NCI-H1048 (cell line): ENCODE data around the gene QSOX1.
A peak's percentile ranks its signal among the peaks of the same experiment; 100 is the strongest.

Experiments used
- DNase-seq: peaks from one replicate; lab custom pipeline; 2025; lab: John Stamatoyannopoulos, UW

QSOX1 gene

DNA sequence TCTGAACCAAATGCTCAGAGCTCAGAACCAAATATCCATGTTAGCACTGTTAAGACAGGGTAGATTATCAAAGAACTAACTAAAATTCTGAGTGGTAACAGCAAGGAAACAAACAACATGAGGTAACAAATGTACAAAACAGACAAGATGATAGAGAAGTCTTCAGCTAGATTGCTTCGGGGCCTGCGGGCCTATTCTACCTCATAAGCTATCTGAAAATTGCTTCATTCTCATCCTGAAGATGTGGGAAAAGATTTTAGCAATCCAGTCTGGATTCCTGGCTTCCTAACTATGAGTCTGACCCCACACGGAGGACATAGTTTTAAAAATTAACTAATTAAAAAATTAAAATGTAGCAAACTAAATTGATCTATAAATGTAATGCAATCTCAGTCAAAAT, 9.2 kb upstream of the QSOX1 start:
- no peak for DNase-seq

DNA sequence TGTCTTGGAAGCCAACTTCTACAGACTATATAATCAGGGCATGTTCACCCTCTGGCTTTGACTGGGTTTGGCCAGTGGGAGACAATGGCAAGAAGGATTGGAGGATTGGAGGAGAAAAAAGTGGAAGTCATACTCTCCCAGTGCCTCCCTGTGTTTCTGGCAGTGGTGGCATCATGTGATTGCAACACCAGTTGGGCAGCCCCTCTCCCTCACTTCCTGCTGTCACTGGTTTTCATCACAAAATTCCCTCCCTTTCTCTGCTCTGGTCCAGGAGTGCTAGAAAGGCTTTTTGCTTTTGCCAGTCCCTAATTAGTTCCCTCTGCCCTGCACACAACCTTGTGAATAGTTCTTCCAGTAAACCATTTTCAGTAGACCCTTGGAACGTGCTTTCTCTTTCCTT, 3.7 kb upstream of the QSOX1 start:
- DNase-seq, result no peak

DNA sequence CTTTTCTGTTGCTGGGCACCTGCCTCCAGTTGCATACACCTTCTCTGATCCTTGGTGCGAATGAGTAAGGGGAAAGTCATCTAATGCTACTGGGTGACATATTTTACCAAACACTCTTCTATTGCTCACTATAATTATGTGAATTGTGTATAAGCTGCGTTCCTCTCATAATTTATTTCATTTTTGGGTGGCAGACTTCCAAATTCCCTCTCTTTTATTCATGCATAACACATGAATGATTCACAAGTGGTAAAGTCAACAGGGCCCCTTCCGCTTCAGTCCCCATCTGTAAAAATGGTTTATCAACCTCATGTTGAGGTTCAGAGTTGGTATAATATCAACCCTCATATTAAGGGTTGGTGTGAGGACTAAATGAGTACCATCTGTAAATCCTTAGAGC, 3.2 kb upstream of the QSOX1 start:
- DNase-seq, result no peak

DNA sequence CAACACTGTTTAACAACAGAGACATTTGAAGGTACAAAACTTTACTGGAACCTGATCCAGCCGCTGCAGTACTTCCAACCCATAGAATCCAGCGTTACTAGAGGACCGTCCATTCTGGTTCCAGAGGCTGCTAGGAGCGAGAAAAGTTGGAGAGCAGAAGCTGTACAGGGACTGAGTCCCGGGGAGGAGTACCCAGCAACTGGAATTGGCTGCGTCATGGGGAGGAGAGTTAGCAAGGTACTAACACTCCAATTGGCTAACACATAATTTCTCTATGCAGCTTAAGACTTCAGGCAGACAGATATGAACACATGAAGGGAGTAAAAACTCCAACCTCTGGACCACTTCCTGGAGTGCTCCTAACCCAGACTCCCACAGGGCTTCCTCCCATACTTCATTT, 2.1 kb upstream of the QSOX1 start:
- DNase-seq, result no peak

DNA sequence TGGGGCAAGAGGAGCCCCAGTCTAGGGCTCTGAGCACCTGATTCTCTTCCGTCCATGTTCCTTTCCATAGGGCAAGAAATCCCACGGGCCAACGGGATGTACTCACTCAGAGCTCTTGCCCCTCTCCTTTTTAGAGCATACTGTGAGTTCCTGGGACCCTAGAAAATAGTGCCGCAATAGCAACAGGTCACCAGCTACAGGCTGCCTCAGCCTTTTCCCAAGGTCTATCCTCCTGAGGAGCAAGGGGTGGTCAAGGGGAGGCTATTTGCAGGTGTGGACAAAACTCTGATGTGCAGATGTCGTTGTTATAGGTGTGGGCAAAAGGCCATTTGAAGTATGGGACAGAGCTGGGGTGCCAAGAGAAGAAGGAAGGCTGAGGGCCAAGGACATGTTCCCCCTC, 1.6 kb upstream of the QSOX1 start:
- DNase-seq, result no peak

DNA sequence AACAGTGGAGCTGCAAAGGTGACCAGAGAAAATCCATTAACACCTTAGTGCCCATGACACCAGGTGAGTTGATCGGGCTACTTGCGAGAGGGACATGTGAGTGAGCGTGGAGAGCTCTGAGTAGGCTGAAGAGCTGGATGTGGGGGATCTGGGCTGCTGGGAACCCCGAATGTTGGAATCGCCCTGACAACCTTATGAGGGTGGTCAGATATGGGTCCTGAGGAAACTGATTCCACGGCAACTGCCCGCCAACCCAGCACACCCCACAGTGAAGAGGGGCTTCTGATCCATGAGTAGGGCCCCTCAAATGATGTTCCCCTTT, 705 bp upstream of the QSOX1 start:
- DNase-seq, result no peak

DNA sequence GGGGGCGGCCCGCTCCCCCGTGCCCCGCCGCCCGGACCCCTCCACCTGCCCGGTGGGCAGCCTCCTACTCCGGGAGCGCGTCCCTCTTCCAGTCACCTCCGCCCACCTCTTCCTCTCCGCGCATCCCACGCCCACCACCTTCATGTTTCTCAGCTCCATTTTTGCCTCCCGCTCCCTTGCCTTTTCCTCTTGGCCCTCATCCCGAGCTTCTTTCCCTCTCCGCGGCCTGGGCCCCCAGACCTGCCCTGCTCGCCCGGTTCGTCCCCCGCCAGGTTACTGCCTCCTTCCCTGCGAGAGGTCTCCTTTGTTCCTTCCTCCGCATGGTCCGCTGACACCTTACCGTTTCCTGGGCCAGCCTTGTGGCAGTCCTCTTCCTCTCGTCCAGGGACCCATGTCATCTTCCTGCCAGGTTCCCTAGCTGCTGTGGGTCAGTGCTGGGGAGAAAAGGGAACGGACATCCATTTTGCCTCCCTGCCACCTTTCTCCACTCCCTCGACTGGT, 563 bp downstream of the QSOX1 start:
- DNase-seq, result no peak

DNA sequence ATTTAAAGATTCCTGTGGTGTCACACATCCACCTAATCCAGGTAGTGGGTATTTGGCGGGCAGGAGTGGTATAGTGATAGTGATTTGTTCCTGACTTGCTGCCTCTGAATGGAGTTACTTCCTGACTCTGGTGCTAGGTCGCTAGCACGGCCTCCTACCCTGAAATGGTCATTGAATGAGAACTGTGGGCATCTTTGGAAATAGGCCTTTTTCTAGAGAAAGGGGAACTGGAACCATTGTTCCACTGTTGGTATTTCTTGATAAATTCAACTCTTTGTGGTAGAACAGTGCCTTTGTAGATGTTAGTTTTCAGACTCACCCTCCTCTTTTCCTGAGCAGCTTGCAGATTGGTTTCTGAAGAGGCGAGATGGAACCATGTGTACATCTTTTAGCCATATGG, 1.5 kb downstream of the QSOX1 start:
- DNase-seq, result no peak

DNA sequence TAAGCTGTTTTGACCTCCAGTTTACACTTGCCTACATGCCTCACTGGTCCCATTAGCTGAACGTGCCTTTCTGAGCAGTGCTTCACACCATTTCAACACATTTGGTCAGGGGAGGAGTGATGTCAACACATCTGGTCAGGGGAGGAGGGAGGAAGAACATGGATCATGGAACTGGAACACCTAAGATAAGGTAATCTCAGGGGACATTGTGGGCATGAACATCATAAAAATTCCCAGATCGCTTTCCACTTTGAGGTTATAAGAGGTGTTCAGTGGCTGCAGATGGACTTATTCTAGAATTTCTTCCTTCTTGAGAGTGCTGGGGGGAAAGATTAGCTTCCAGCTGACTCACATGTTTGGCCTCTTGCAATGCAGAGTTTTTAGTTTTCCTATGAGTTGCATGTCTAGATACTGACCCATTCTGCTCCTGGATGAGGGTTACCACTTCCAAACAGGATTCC, 2.0 kb downstream of the QSOX1 start:
- DNase-seq, result no peak

DNA sequence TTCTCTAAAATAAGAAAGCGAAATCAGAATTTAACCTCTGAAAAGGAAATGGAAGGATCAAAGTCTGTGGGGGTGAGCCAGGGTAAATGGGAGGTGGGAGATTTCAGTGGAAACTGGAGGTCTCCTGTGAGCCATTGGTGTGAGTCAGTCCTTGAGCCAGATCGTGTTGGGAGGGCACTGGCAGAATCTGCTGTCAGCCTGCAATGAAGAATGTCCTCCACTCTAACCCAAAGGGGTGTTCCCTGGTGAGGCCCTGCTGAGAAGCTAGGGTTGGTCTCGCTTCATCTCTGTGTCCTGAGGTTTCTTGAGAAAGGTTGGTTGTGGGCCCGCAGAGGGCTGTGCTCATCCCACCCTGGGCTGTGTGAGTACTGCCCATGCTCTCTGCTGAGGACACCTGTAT, 2.4 kb downstream of the QSOX1 start:
- DNase-seq, result no peak

DNA sequence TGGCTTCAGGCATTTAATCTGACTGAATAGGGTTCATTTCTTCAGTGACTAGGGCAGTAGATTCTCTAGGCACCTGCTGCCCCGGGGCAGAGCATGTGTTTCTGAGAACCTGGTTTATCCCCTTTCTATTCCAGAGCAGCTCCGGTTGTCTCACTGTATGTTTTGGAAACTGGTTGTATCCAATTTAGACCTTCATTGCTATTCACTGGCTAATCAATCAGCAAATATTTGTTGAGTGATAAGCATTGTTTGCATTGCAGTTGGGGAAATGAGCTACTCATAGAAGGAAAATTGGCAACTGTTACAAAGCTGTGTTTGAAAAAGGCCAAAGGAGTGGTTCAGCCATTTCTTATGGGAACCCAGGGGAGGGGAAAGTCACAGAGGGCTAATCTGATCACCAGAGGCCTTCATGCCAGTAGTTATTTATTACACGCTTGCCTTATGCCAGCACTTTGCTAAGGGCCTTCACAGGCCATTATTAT, 2.9 kb downstream of the QSOX1 start:
- no peak for DNase-seq

DNA sequence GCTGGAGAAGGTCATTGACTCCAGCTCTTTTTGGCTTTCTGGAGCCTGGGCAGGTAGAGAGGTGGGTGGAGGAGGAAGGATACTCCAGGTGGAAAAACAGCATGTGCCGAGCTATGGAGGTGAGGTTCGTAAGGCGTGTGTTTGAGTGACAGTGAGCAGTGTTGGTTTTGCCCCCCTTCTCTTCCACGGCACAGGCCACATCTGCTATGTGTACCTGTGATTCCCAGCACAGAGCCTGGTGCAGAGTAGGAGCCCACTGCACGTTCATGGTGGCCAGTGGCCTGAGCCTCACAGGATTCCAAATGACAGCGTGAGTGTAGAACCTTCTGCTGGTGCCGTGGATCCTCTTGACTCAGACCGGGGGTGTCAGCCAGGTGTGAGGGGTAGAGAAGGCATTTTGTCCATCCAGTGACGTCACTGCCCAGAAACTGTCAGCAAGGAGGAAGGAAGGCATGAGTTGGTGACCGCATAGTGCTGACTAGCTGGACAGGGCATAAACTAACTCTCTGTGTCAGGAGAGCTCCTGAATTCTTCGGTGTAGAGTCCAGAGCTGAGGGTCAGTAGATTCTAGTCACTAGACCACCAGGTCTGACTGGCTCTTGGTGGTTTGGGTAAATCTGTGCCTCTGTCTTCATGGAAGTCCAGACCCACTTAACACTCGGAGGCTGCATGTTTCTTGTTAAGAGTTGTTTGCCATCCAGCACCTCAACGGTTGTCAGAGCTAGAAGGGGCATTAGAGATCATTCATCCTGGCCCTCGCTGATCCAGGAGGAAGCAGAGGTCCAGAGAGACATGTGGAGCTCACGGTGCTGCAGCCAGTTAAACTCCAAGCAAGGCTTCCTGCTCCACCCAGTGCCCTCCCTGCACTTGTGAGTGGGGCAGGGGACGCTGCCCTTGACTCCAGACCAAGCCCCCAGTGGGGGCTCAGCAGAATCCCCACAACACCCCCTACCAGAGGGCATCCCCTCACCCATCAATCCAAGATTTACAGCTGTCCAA, 3.8 kb downstream of the QSOX1 start:
- no peak for DNase-seq

DNA sequence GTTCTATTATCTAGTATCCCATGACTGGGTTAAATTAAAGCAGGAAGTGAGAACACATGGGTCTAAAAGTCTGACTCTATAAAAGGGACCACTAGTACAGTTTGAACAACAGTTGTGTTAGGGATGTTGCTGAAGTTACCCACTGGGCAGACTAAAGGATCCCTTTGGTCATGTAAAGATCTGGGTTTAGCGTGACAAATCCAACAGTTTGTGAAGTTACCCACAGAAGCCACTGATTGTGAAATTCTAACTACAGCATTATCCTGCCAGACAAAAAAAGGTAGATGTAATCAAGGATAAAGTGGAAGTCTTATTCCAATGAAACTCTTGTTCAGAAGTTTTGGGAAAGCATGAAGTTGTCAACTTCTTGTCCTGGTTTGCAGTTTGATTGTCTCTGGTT, 5.7 kb downstream of the QSOX1 start:
- no peak for DNase-seq

DNA sequence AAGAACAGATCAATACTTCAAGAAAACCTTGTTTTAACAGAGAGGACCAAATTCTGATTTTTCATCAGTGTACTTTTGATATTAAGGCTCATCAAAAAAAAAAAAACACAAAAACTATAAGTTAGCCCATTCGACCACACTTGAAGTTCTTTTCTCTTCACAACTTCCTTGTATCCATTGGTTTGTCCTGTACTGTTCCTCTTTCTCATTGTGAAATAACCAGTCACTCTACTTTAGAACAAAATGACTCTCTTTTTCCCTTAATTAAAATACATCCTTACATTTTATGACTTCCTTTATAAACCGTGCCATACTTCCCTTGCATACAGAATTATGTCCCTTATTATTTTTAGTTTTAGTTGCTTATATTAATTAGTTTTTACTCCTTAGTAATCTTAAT, 8.4 kb downstream of the QSOX1 start:
- no peak for DNase-seq

DNA sequence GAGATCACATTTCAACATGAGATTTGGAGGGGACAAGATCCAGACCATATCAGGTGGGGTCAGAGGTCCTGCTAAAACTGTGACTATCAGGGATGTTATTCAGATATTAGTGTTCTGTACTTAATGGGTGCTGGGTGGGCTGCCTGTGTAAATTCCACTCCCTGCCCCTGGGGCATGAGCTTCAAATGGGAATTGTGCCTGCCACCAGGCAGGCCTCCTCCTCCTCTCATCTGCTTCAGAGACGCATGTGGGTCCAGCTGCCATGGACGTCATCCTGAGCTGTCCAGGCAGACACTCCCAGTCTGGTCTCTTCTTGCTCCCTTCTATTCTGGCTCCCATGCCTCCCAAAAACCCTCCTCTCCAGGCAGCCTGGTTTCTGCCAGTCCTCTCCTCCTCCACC, 10.4 kb downstream of the QSOX1 start:
- no peak for DNase-seq

DNA sequence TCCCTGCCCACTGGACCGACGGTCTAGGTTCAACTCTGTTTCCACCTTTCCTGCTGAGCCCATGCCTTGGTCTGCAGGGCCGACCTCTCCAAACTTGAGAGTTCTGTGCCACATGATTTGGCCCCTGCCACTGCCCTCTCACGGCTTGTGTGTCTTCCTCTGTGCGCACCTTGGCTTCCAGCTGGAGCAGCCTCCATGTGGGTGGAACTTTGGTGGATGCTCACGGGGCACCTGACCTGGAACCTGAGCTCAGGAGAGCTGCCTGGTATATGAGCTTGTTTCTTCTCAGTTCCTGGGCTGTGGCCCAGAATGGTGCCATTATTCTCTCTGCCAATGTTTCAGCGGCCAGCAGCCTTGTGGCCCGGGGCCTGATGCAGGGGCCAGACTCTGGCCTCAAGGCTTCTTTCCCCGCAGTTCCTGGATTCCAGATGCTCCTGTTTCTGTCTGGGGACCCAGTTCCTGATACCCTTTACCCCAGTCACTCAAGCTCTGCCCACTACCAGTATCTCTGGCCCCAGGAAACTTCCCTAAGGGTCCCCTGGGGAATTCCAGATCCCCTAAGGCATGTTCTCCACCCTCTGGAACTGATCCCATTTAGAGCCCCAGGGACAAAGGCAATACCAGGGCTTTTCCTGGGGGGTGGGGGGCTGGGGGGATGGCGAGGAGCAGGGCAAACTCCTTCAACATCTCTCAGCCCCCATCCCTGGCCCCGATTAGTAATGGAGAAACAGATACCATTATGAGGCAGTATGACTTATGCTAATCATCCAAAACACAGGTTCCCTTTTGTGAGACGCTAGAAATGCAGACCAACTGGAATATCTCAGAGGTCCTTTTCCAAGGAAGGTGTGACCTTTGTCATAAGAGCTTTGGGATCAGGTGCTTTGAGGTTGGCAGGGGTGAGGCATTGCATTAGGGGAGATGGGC, 11.1 kb downstream of the QSOX1 start:
- DNase-seq, result no peak

DNA sequence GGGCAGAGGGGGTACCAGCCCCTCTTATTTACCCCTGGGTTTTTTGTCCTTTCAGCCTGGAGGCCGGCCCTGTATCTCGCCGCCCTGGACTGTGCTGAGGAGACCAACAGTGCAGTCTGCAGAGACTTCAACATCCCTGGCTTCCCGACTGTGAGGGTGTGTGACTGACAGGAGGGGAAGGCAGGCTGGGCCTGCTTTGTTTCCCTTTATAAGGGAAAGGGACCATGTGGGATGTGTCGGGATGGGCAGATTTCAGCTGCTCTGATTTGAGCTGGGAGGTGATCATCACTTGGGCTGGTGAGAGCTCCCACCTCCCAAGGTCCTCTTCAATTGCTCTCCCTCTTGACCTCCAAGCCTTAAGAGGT, 11.7 kb downstream of the QSOX1 start:
- no peak for DNase-seq

DNA sequence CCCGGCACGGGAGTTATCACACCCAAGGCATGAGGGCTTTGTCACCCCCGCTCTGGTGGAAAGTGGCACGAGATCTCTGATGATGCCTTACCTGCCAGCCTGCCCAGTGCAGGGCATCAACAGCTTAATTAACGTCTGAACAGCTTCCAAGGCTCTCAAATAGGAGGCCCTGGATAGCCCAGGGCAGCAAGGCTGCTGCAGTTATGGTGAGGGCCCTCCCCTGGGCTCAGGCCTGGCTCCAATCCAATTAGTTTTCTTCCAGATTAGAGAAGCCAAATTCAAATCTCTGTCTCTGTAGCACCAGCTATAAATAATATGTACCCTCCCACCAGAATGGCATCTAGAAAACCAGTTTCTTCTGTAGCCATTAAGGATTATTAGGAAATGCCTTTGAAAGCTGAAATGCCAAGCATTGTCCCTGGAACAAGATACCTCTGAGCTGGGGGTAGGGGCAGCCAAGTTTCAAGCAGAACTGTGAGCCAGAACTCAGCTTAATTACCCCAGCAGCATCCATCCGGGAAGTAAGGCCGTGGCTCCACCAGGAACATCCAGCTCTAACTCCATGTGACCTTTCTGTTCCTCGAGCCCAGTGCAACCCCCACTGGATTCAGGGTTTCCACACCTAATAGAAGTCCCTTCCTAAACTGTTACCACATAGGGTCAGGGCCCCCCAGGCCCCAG, 12.5 kb downstream of the QSOX1 start:
- DNase-seq, result peak; percentile 60

DNA sequence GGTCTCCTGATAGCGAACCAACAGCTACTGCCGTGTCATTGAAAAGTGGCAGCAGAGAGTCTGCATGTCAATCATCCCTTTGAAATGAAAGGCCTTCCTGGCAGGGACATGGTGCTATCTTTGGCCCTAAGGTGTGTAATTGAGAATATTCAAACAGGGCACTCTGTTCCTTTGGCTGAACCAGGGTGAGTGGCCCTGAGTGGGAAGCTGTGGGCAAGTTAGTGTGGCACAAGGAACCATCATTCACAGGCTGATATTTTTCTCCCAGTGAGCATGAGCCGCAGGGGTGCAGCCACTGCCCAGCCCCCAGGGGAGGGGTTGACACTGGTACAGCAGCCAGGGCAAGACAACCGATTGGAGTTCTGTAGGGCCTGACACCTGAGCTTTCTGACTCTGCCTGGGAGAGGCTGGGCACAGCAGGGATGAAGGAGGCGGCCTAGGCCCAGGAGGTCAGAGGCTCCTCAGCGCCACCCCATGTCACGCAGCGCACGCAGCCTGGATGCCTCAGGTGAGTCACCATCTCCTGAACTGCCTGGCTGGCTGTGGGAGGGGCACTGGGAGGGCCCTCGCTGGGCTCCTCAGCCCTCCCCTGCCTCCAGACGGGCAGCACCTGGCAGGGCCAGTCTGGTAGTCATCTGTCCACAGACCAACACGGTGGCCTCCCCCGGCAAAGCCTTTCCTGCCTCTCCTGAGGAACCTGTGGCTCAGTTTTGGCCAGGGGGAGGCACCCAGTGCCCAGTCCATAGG, 13.2 kb downstream of the QSOX1 start:
- DNase-seq, result no peak

DNA sequence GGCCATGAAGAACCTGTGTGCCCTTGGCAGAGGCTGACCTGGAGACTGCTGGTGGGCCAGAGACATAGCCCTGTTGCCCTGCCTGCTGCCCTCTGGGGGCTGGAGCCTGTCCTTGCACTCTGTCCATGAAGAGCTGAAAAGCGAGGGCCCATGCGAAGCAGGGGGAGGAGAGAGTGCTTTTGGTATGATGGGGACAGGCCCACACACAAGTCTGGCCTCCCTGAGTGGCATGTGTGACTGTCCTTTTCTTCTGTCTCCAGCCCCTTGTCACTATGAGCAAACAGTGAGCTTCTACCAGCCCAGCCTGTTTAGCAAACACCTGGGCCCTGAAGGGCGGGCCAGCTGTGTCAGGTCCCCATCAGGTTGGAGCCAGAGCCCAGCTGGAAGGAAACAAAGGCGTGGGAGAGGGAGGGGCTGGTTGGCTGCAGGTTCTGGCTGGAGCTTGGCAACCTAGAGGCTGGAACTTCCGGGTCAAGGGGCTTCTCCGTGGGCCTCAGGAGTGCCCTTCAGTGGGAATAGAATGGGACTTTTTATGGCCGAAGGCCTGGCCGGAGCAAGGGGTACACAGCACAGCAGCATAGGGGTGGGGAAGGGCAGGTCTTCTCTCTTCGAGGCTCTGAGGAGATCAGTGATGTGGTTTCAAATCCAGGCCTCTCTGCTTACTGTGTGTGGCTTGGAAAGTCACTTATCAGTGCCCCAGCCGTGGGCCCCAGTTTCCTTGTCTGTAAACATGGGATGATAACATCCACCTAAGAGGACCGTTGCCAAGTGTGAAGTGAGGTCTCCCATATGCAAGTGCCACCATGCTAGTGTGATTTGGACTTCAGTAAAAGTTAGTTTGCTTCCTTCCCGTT, 14.3 kb downstream of the QSOX1 start:
- no peak for DNase-seq
